Naive thymus-derived CD4-positive, alpha-beta T cell (primary cell): Measurements from ENCODE around the gene TCAF1. TPM values are rescaled to one million over a fixed set of nuclear protein-coding genes. Genes with fewer than 3 reads are reported as not detected.

Source experiments
- ATAC-seq: fragments of 150-1000 bp; cut with Tn5 transposase; 2 replicates; pipeline ENCODE4 v1.10.0; 2021; ENCODE audit warnings: mild to moderate bottlenecking, moderate library complexity
- CTCF ChIA-PET: fragments of 350-600 bp; sonication (Branson Sonifier 250); formaldehyde crosslinking; loops from one replicate; lab custom pipeline; 2021; ENCODE audit warnings: antibody characterized with exemption; lab: Charles Lee
- POLR2A ChIA-PET: fragments of 350-600 bp; sonication (Branson Sonifier 250); formaldehyde crosslinking; loops from one replicate; lab custom pipeline; 2021; ENCODE audit warnings: antibody characterized with exemption, inconsistent platforms; lab: Charles Lee
- DNase-seq, 9 donors: peaks; one replicate each; pipeline versions ENCODE4 v3.0.0 to v3.0.0-alpha.2; 2020 to 2022; ENCODE audit warnings: mixed read lengths in 1 of 9
- H3K27ac ChIP-seq: one replicate; pipeline ENCODE4 v1.7.0; 2013; ENCODE audit warnings: mild to moderate bottlenecking, low read depth, low read length, moderate library complexity
- H3K27me3 ChIP-seq, 2 donors: one replicate each; pipeline ENCODE4 v1.7.0; 2013; ENCODE audit warnings: low read length in 2 of 2, mild to moderate bottlenecking in 2 of 2, moderate library complexity in 2 of 2; ENCODE audit not compliant: control insufficient read depth in 2 of 2, insufficient read depth in 2 of 2
- H3K36me3 ChIP-seq, 3 experiments: 1 replicate in 2 of 3; 2 replicates in 1 of 3; pipeline ENCODE4 v1.7.0; 2013; ENCODE audit warnings: low read length in 3 of 3, mild to moderate bottlenecking in 3 of 3, moderate library complexity in 1 of 3; ENCODE audit not compliant: insufficient read depth in 3 of 3, control insufficient read depth in 2 of 3
- H3K4me1 ChIP-seq, 2 donors: one replicate each; pipeline ENCODE4 v1.7.0; 2013; ENCODE audit warnings: low read length in 2 of 2, mild to moderate bottlenecking in 2 of 2, moderate library complexity in 1 of 2; ENCODE audit not compliant: control insufficient read depth in 2 of 2, insufficient read depth in 2 of 2
- H3K4me3 ChIP-seq: 2 replicates; pipeline ENCODE4 v1.7.0; 2013; ENCODE audit warnings: mild to moderate bottlenecking, low read length
- H3K9me3 ChIP-seq, 3 experiments: 1 replicate in 2 of 3; 2 replicates in 1 of 3; pipeline ENCODE4 v1.7.0; 2013; ENCODE audit warnings: low read length in 3 of 3; ENCODE audit not compliant: control insufficient read depth in 2 of 3
- H3K27ac Mint-ChIP-seq, 9 donors: one replicate each; pipeline ENCODE4 v1.8.0; 2020 to 2022; ENCODE audit warnings: mixed read lengths in 9 of 9, mild to moderate bottlenecking in 8 of 9, moderate library complexity in 5 of 9, inconsistent platforms in 2 of 9
- H3K27me3 Mint-ChIP-seq, 5 donors: one replicate each; pipeline ENCODE4 v1.8.0; 2021 to 2022; ENCODE audit warnings: mixed read lengths in 5 of 5, mild to moderate bottlenecking in 1 of 5
- H3K36me3 Mint-ChIP-seq, 5 donors: one replicate each; pipeline ENCODE4 v1.8.0; 2020 to 2022; ENCODE audit warnings: mixed read lengths in 5 of 5, mild to moderate bottlenecking in 3 of 5, inconsistent platforms in 1 of 5
- H3K4me1 Mint-ChIP-seq, 7 donors: one replicate each; pipeline ENCODE4 v1.8.0; 2020 to 2022; ENCODE audit warnings: mixed read lengths in 7 of 7, mild to moderate bottlenecking in 3 of 7, inconsistent platforms in 1 of 7
- H3K4me3 Mint-ChIP-seq, 10 donors: one replicate each; pipeline ENCODE4 v1.8.0; 2020 to 2022; ENCODE audit warnings: mild to moderate bottlenecking in 10 of 10, mixed read lengths in 10 of 10, moderate library complexity in 6 of 10, inconsistent platforms in 2 of 10
- H3K9me3 Mint-ChIP-seq, 11 donors: one replicate each; pipeline ENCODE4 v1.8.0; 2020 to 2022; ENCODE audit warnings: mixed read lengths in 11 of 11, mild to moderate bottlenecking in 4 of 11, inconsistent platforms in 1 of 11, moderate library complexity in 1 of 11
- intact Hi-C, 2 donors: fragments of 100-400 bp; cut with micrococcal nuclease; formaldehyde crosslinking; loops; one replicate each; pipeline ENCODE4 v1.15.1; 2023
- polyA plus RNA-seq, 2 donors: library from polyadenylated mRNA; unstranded; fragments of 300-500 nt; fragmentation: Illumina TruSeq; gene quantifications; one replicate each; pipeline ENCODE4 v1.2.3, GENCODE V29; 2021
- total RNA-seq, 6 experiments: library from RNA in 5 of 6; stranded (reverse) in 5 of 6; gene quantifications; 1 replicate in 5 of 6; 2 replicates in 1 of 6; pipeline ENCODE4 v1.2.3 and lab custom pipeline; 2021 to 2026

TCAF1 gene, protein sequence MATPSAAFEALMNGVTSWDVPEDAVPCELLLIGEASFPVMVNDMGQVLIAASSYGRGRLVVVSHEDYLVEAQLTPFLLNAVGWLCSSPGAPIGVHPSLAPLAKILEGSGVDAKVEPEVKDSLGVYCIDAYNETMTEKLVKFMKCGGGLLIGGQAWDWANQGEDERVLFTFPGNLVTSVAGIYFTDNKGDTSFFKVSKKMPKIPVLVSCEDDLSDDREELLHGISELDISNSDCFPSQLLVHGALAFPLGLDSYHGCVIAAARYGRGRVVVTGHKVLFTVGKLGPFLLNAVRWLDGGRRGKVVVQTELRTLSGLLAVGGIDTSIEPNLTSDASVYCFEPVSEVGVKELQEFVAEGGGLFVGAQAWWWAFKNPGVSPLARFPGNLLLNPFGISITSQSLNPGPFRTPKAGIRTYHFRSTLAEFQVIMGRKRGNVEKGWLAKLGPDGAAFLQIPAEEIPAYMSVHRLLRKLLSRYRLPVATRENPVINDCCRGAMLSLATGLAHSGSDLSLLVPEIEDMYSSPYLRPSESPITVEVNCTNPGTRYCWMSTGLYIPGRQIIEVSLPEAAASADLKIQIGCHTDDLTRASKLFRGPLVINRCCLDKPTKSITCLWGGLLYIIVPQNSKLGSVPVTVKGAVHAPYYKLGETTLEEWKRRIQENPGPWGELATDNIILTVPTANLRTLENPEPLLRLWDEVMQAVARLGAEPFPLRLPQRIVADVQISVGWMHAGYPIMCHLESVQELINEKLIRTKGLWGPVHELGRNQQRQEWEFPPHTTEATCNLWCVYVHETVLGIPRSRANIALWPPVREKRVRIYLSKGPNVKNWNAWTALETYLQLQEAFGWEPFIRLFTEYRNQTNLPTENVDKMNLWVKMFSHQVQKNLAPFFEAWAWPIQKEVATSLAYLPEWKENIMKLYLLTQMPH
- total RNA-seq (10 to 100 TPM; 10.5 to 19.4 (median 13.8) TPM), polyA plus RNA-seq (1 to 10 TPM; 6.8 to 8.6 TPM), total RNA-seq (lab: John Stamatoyannopoulos, UW) (16.6 reads per million, percentile 46 among the genes with 10 or more reads in this experiment)

DNA sequence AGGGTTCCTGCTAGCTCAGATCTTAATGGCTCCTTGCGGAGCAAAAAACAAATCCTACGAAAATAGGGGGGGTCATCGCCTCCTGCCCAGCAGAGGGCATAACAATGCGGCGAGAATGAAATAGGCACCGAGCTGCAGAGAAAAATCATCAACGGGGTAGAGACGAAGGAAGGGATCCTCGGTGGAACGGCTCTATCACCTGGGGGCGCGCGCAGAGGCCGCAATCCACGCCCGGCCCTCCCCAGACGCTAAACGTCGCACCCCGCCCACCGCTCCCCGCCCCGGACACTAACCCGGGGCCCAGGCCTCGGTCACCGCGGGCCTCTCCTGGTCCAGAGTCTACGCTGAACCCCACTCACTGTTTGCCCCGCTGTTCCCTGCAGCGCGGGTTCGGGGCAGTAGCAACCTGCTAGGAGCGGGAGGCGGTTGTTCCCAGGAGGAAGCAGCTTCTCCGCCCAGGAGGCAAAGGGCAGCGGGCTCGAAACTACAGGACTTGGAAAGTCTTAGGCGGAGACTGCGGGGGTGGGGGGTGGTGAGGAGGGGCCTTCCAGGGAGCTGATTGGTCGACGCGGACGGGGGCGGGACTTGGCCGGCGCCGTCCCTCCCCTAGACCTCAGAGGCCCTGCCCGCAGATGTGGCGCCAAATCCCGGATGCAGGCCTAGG is at the start of gene TCAF1:
Gene TCAF1 (minus strand): TSS at position 509 of the 664 bp plus-strand sequence. CDS start 25,568 bp downstream, outside the sequence.
- no peaks in the 10 kb centered on the region for H3K27me3 ChIP-seq
- peaks cover 10 to 54% (median 42%) of the 10 kb centered on the region in 7 donors for H3K4me1 Mint-ChIP-seq
- H3K4me1 ChIP-seq = peaks cover 4 to 10% of the 10 kb centered on the region in 2 donors
- no peaks in the 10 kb centered on the region for H3K9me3 ChIP-seq
- CTCF ChIA-PET = interaction anchor here (1.1 to 3.6 kb wide), 4 partner anchors 9 to 519 kb away, joined by 3 to 25 read pairs (median 4); no protein-coding TSS in a partner anchor
- H3K27ac Mint-ChIP-seq = peak within 1 kb of the TSS; percentile 79 to 95 (median 89)
- peak within 1 kb of the TSS; percentile 92 for H3K4me3 ChIP-seq
- peaks cover 0 to 4% (median 0%) of the 10 kb centered on the region in 3 experiments for H3K36me3 ChIP-seq
- intact Hi-C loops = loop anchor here (1.0 kb wide), 1 partner anchor 226 kb away; no protein-coding TSS in a partner anchor
- no peaks in the 10 kb centered on the region for H3K27me3 Mint-ChIP-seq
- H3K9me3 Mint-ChIP-seq = no peaks in the 10 kb centered on the region
- ATAC-seq (peak; percentile 98), DNase-seq (peak; percentile 72 to 89 (median 84))
- H3K36me3 Mint-ChIP-seq = no peaks in the 10 kb centered on the region
- H3K27ac ChIP-seq = peak within 1 kb of the TSS; percentile 82
- peak within 1 kb of the TSS; percentile 91 to 98 (median 96) for H3K4me3 Mint-ChIP-seq
- POLR2A ChIA-PET = interaction anchor here (0.6 to 1.7 kb wide), 4 partner anchors 10 to 934 kb away, joined by 3 to 9 read pairs (median 4); partner anchors contain the start of gene TPK1

DNA sequence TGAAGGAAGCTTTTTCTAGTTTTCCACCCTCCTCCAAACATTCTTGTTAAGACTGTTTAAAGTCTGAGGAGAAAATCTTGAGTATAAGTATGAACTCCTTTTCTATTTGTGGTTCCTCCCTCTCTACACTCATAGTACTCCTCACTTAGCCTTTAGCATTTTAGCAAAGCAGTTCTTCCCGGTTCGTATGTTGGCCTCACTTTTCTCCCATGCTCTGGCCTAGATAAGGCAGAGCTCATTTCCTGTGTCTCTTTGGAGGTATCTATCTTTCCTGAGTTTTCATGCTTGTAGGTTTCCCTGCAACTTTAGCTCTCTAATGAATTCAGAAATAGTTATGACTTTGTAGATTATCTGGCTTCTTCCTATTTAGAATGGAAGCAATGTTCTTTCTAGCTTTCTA is 46.8 kb upstream of the TCAF1 start:
- Mint-ChIP-seq H3K4me3 (no peak overlapping the region), H3K4me1 (no peaks in the 10 kb centered on the region), H3K36me3 (peaks cover 0 to 8% (median 0%) of the 10 kb centered on the region in 5 donors), H3K9me3 (peaks cover 0 to 2% (median 0%) of the 10 kb centered on the region in 11 donors), H3K27me3 (peaks cover 26 to 49% (median 32%) of the 10 kb centered on the region in 5 donors), H3K27ac (no peak overlapping the region)
- no peak overlapping the region for H3K27ac ChIP-seq
- POLR2A ChIA-PET = no interaction called here
- H3K4me1 ChIP-seq = no peaks in the 10 kb centered on the region
- H3K9me3 ChIP-seq = no peaks in the 10 kb centered on the region
- ATAC-seq (no peak), DNase-seq (no peak)
- CTCF ChIA-PET = no interaction called here
- no peak overlapping the region for H3K4me3 ChIP-seq
- no peaks in the 10 kb centered on the region for H3K36me3 ChIP-seq
- H3K27me3 ChIP-seq = no peaks in the 10 kb centered on the region
- intact Hi-C loops = no loop called here

DNA sequence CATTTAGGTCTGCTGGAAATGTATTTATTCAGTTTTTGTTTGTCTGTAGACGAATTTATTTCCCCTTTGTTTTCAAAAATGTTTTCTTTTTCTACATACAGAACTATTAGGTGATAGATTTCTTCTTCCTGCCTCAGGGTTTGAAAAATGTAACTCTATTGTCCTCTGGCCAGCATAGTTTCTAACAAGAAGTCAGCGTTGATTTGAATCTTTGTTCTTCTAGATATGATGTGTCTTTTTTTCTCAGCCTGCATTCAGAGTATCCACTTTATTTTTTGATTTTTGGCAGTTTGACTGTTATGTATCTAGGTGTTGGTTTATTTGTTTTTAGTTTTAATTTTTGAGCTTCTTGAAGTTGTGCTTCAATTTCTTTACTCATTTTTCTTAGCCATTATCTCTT is 45.1 kb upstream of the TCAF1 start:
- Mint-ChIP-seq H3K4me3 (no peak overlapping the region), H3K36me3 (peaks cover 0 to 8% (median 0%) of the 10 kb centered on the region in 5 donors), H3K9me3 (peaks cover 0 to 2% (median 0%) of the 10 kb centered on the region in 11 donors), H3K4me1 (no peaks in the 10 kb centered on the region), H3K27ac (no peak overlapping the region), H3K27me3 (peaks cover 25 to 46% (median 31%) of the 10 kb centered on the region in 5 donors)
- Histone ChIP-seq H3K4me1 (no peaks in the 10 kb centered on the region), H3K27me3 (no peaks in the 10 kb centered on the region), H3K9me3 (no peaks in the 10 kb centered on the region), H3K36me3 (no peaks in the 10 kb centered on the region), H3K4me3 (no peak overlapping the region), H3K27ac (no peak overlapping the region)
- ChIA-PET POLR2A (no interaction called here), CTCF (no interaction called here)
- intact Hi-C loops = no loop called here
- ATAC-seq = no peak
- no peak for DNase-seq

DNA sequence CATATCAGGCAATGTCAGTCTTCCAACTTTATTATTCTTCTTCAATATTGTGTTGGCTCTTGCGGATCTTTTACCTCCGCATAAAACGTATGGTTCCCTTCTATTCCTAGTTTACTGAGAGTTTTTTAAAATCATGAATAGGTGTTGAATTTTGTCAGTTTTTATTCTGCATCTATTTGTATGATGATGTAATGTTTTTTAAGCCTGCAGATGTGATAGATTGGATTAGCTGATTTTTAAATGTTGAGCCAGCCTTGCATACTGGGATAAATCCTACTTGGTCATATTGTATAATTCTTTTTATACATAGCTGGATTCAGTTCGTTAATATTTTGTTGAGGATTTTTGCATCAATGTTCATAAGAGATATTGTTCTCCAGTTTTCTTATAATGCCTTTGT is 43.4 kb upstream of the TCAF1 start:
- CTCF ChIA-PET = no interaction called here
- H3K27ac ChIP-seq = no peak overlapping the region
- no peaks in the 10 kb centered on the region for H3K4me1 ChIP-seq
- Mint-ChIP-seq H3K4me3 (no peak overlapping the region), H3K4me1 (no peaks in the 10 kb centered on the region), H3K36me3 (peaks cover 0 to 8% (median 0%) of the 10 kb centered on the region in 5 donors), H3K9me3 (peaks cover 0 to 2% (median 0%) of the 10 kb centered on the region in 11 donors), H3K27ac (no peak overlapping the region), H3K27me3 (peaks cover 29 to 53% (median 32%) of the 10 kb centered on the region in 5 donors)
- no peak overlapping the region for H3K4me3 ChIP-seq
- POLR2A ChIA-PET = no interaction called here
- intact Hi-C loops = no loop called here
- no peaks in the 10 kb centered on the region for H3K36me3 ChIP-seq
- no peaks in the 10 kb centered on the region for H3K27me3 ChIP-seq
- ATAC-seq (no peak), DNase-seq (no peak)
- H3K9me3 ChIP-seq = no peaks in the 10 kb centered on the region

DNA sequence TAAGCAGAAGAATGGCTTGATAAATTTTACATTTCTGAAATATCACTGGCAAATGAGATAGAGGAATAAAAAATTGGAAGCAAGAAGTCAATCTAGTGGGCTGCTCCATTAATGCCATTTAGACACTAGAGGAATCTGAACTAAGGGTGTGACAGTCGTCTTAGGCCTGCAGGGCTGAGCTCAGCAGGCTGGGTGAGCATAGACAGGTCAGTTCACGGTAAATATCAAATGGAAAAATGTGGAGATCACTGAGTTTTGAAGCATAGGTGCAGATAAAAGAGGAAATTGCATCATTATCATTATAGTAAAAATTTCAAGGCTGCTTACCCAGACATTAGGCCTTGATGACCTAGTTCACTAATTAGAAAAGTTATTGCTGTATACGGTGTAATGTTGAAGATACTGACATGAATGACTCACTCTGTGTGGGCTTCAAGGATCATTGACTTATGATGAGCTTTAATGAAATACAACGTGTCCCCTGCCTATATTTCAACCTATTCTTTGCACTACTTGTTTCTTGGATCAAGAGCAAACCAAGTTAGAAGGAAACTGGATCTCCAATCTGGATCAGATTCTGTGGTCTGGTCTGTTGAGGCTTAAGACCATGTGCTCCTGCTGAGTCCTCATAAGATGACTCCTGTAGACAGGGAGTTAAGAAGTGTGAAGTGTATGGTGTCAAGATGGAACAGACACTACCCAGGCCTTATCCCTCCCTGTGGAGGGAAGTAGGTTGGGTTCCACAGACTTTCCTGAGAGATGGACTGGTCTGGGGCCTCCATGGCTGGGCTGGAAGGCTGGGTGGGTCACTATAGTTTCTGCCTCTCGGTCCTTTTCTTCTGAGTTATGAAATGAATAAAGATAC is 36.6 kb upstream of the TCAF1 start:
- CTCF ChIA-PET = no interaction called here
- H3K36me3 Mint-ChIP-seq = no peaks in the 10 kb centered on the region
- Histone ChIP-seq H3K36me3 (no peaks in the 10 kb centered on the region), H3K27me3 (no peaks in the 10 kb centered on the region), H3K27ac (no peak overlapping the region), H3K4me3 (no peak overlapping the region), H3K4me1 (no peaks in the 10 kb centered on the region), H3K9me3 (no peaks in the 10 kb centered on the region)
- peaks cover 5 to 31% (median 9%) of the 10 kb centered on the region in 5 donors for H3K27me3 Mint-ChIP-seq
- intact Hi-C loops = no loop called here
- POLR2A ChIA-PET = no interaction called here
- ATAC-seq = no peak
- DNase-seq = no peak
- no peak overlapping the region for H3K4me3 Mint-ChIP-seq
- peaks cover 0 to 17% (median 3%) of the 10 kb centered on the region in 11 donors for H3K9me3 Mint-ChIP-seq
- no peak overlapping the region for H3K27ac Mint-ChIP-seq
- H3K4me1 Mint-ChIP-seq = no peaks in the 10 kb centered on the region
